SK-N-SH (cell line): Measurements from ENCODE around the gene TRPC4. TPM values are rescaled to one million over a fixed set of nuclear protein-coding genes. Genes with fewer than 3 reads are reported as not detected.

Source experiments
- CTCF ChIA-PET: fragments of 300-600, 350-600 bp; formaldehyde crosslinking; extraction: SDS; loops from one replicate; lab custom pipeline; 2021; lab: Yijun Ruan, JAX
- POLR2A ChIA-PET: fragments of 350-600 bp; sonication (Branson Sonifier 250); formaldehyde crosslinking; extraction: SDS; loops from one replicate; lab custom pipeline; 2020; ENCODE audit warnings: antibody characterized with exemption, inconsistent platforms; lab: Yijun Ruan, JAX
- DNase-seq: peaks from one replicate; pipeline ENCODE4 v3.0.0; 2012
- H2AFZ ChIP-seq: fragments of 200-600 bp; sonication (generic); 2 replicates; pipeline ENCODE4 v1.8.1; 2016; ENCODE audit warnings: antibody characterized with exemption, mild to moderate bottlenecking, low read depth
- H3F3A ChIP-seq: fragments of 200-600 bp; sonication (generic); replicated peaks from 2 replicates; pipeline ENCODE3; 2016; ENCODE audit warnings: antibody characterized with exemption, mild to moderate bottlenecking; ENCODE audit not compliant: insufficient read depth
- H3K27ac ChIP-seq, 2 experiments: fragments of 200-500 bp in 1 of 2; fragments of 200-600 bp in 1 of 2; sonication (Bioruptor generic) in 1 of 2; sonication (generic), shearing (Covaris generic) in 1 of 2; 2 replicates each; pipeline versions ENCODE4 v1.5.1 to v1.6.1; 2014 to 2016; ENCODE audit warnings: low read depth in 2 of 2, inconsistent platforms in 1 of 2, low read length in 1 of 2, mild to moderate bottlenecking in 1 of 2, mixed read lengths in 1 of 2
- H3K27me3 ChIP-seq: fragments of 200-600 bp; sonication (generic), shearing (Covaris generic); 2 replicates; pipeline ENCODE4 v1.6.1; 2016; ENCODE audit warnings: mixed run types; ENCODE audit not compliant: insufficient read depth
- H3K36me3 ChIP-seq, 2 experiments: fragments of 200-500 bp in 1 of 2; fragments of 200-600 bp in 1 of 2; sonication (Bioruptor generic) in 1 of 2; sonication (generic) in 1 of 2; replicated peaks in 1 of 2; 2 replicates each; pipeline versions ENCODE3 to v1.5.1; 2014 to 2016; ENCODE audit warnings: low read length in 1 of 2, mild to moderate bottlenecking in 1 of 2; ENCODE audit not compliant: insufficient read depth in 2 of 2, control insufficient read depth in 1 of 2
- H3K4me1 ChIP-seq, 2 experiments: fragments of 200-500 bp in 1 of 2; fragments of 200-600 bp in 1 of 2; sonication (Bioruptor generic) in 1 of 2; sonication (generic), shearing (Covaris generic) in 1 of 2; 2 replicates each; pipeline versions ENCODE4 v1.5.1 to v1.6.1; 2014 to 2016; ENCODE audit warnings: low read depth in 1 of 2, low read length in 1 of 2, mixed run types in 1 of 2; ENCODE audit not compliant: insufficient read depth in 2 of 2, control insufficient read depth in 1 of 2
- H3K4me2 ChIP-seq: fragments of 200-600 bp; sonication (generic), shearing (Covaris generic); 2 replicates; pipeline ENCODE4 v1.6.1; 2017; ENCODE audit warnings: mixed run types
- H3K4me3 ChIP-seq, 2 experiments: fragments of 200-500 bp in 1 of 2; fragments of 200-600 bp in 1 of 2; sonication (Bioruptor generic) in 1 of 2; sonication (generic), shearing (Covaris generic) in 1 of 2; 2 replicates each; pipeline versions ENCODE4 v1.5.1 to v1.8.1; 2014 to 2016; ENCODE audit warnings: low read depth in 2 of 2, inconsistent platforms in 1 of 2, low read length in 1 of 2, mild to moderate bottlenecking in 1 of 2, mixed read lengths in 1 of 2, moderate library complexity in 1 of 2
- H3K79me2 ChIP-seq: fragments of 200-600 bp; sonication (generic); 2 replicates; pipeline ENCODE4 v1.8.1; 2017; ENCODE audit warnings: mild to moderate bottlenecking; ENCODE audit not compliant: insufficient read depth
- H3K9ac ChIP-seq: fragments of 200-600 bp; sonication (generic); 2 replicates; pipeline ENCODE4 v1.6.1; 2017; ENCODE audit warnings: mixed run types
- H3K9me2 ChIP-seq: fragments of 200-600 bp; sonication (generic); 2 replicates; pipeline ENCODE4 v1.6.1; 2017; ENCODE audit warnings: mixed run types
- H3K9me3 ChIP-seq: fragments of 200-600 bp; sonication (generic); 2 replicates; pipeline ENCODE4 v1.6.1; 2017; ENCODE audit warnings: mixed run types, mild to moderate bottlenecking, moderate library complexity
- H4K20me1 ChIP-seq: fragments of 200-600 bp; sonication (generic); 2 replicates; pipeline ENCODE4 v1.6.1; 2017; ENCODE audit warnings: mild to moderate bottlenecking, mixed run types; ENCODE audit not compliant: insufficient read depth
- ELF1 ChIP-seq: IDR thresholded peaks from 2 replicates; pipeline ENCODE4 v1.4.0; 2012
- EP300 ChIP-seq, 2 experiments: IDR thresholded peaks; 2 replicates each; pipeline versions ENCODE4 v1.4.0 to v1.6.1; 2012; ENCODE audit warnings: borderline replicate concordance in 1 of 2, low read depth in 1 of 2, low read length in 1 of 2
- EZH2phosphoT487 ChIP-seq: fragments of 200-600 bp; sonication (generic); IDR thresholded peaks from 2 replicates; pipeline ENCODE4 v1.6.1; 2017; ENCODE audit warnings: low read depth, mixed run types, mild to moderate bottlenecking, antibody characterized with exemption, moderate library complexity, borderline replicate concordance
- FOSL2 ChIP-seq: IDR thresholded peaks from 2 replicates; pipeline ENCODE4 v1.4.0; 2012; ENCODE audit warnings: low read depth, mild to moderate bottlenecking, moderate library complexity, borderline replicate concordance
- FOXJ3 ChIP-seq: sonication (generic); formaldehyde crosslinking; IDR thresholded peaks from 2 replicates; pipeline ENCODE4 v1.5.1; 2020; ENCODE audit warnings: mild to moderate bottlenecking, missing genetic modification reagents
- FOXM1 ChIP-seq: IDR thresholded peaks from 2 replicates; pipeline ENCODE4 v1.4.0; 2012; ENCODE audit warnings: low read depth, mild to moderate bottlenecking
- GATA2 ChIP-seq: sonication (generic); formaldehyde crosslinking; IDR thresholded peaks from 2 replicates; pipeline ENCODE4 v1.5.0; 2020; ENCODE audit warnings: mild to moderate bottlenecking, missing genetic modification reagents
- IRF3 ChIP-seq: fragments of 150-350 bp; IDR thresholded peaks from 2 replicates; pipeline ENCODE4 v1.6.1; 2016; ENCODE audit warnings: mild to moderate bottlenecking, low read depth, low read length
- JUND ChIP-seq: IDR thresholded peaks from 2 replicates; pipeline ENCODE4 v1.4.0; 2012
- MXI1 ChIP-seq: IDR thresholded peaks from 2 replicates; pipeline ENCODE4 v1.6.1; 2012; ENCODE audit warnings: mild to moderate bottlenecking, low read depth, low read length, improper control_type of control experiment
- NRF1 ChIP-seq: IDR thresholded peaks from 2 replicates; pipeline ENCODE4 v1.6.1; 2012; ENCODE audit warnings: low read depth, mild to moderate bottlenecking, low read length
- RAD21 ChIP-seq: IDR thresholded peaks from 2 replicates; pipeline ENCODE4 v1.6.1; 2012; ENCODE audit warnings: mild to moderate bottlenecking, low read length
- RCOR1 ChIP-seq: fragments of 150-350 bp; IDR thresholded peaks from 2 replicates; pipeline ENCODE4 v1.6.1; 2017; ENCODE audit warnings: antibody characterized with exemption, low read length
- RFX5 ChIP-seq: IDR thresholded peaks from 2 replicates; pipeline ENCODE4 v1.6.1; 2012; ENCODE audit warnings: mild to moderate bottlenecking, improper control_type of control experiment, low read length
- RXRA ChIP-seq: IDR thresholded peaks from 2 replicates; pipeline ENCODE4 v1.4.0; 2012; ENCODE audit warnings: low read depth, mild to moderate bottlenecking, borderline replicate concordance
- TEAD4 ChIP-seq: IDR thresholded peaks from 2 replicates; pipeline ENCODE4 v1.4.0; 2012; ENCODE audit warnings: mild to moderate bottlenecking, borderline replicate concordance; ENCODE audit not compliant: insufficient read depth
- WGBS: methylation state at CpG from one replicate; pipeline ENCODE4 v1.1.6; 2017; ENCODE audit warnings: low lambda C conversion rate; 5-methylcytosine and 5-hydroxymethylcytosine counted together
- polyA plus RNA-seq, 3 experiments: library from polyadenylated mRNA; depleted of rRNA; stranded (reverse); fragments of >200 nt; gene quantifications; 2 replicates each; pipeline ENCODE4 v1.2.3, GENCODE V29; 2012
- TF ChIP-seq, protein P1 (sequence below): IDR thresholded peaks from 2 replicates; pipeline ENCODE4; 2012
- TF ChIP-seq, protein P2 (sequence below): IDR thresholded peaks from 2 replicates; pipeline ENCODE4 v1.4.0; 2012; ENCODE audit warnings: low read depth, borderline replicate concordance
- TF ChIP-seq, protein P3 (sequence below): IDR thresholded peaks from 2 replicates; pipeline ENCODE4 v1.6.1; 2012; ENCODE audit warnings: mild to moderate bottlenecking, low read depth, low read length, moderate library complexity

The TRPC4 gene
- polyA plus RNA-seq, 1 of the 3 experiments (the other 2 are of a cell fraction) = not detected

DNA sequence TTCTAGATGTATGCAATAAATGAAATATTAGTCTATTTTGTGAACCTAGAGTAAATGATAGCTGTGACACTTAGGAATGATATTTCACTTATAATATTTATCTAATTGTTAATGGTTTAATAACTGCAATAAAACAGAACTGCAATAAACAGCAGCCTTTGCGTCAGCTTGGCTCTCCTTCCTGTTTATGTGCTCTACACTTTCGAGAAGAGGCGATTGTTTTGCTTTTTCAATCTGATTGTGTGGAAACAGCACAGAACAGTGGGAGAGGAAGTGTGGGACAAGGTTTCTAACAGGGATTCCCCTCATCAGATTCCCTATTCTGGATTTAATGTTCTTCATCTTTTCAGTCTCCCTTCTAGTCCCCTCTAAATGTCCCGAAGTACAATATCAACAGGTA lies 17.3 kb upstream of the TRPC4 start:
- no peak overlapping the region for H3K4me3 ChIP-seq
- H3K9ac ChIP-seq = no peak overlapping the region
- CTCF ChIA-PET = no interaction called here
- TF ChIP-seq JUND (no peak), RFX5 (no peak), NRF1 (no peak), FOSL2 (no peak), FOXM1 (no peak), RXRA (no peak), FOXJ3 (no peak), EZH2phosphoT487 (no peak), RAD21 (no peak), GATA2 (CRISPR knock-in tag) (no peak), EP300 (IDR thresholded peaks at IDR 0.05; ENCODE audit: borderline replicate concordance in 1 of 2, low read depth in 1 of 2, low read length in 1 of 2) (no peak), RCOR1 (no peak), ELF1 (no peak), MXI1 (no peak), TEAD4 (no peak), IRF3 (no peak)
- TF ChIP-seq, protein P1, sequence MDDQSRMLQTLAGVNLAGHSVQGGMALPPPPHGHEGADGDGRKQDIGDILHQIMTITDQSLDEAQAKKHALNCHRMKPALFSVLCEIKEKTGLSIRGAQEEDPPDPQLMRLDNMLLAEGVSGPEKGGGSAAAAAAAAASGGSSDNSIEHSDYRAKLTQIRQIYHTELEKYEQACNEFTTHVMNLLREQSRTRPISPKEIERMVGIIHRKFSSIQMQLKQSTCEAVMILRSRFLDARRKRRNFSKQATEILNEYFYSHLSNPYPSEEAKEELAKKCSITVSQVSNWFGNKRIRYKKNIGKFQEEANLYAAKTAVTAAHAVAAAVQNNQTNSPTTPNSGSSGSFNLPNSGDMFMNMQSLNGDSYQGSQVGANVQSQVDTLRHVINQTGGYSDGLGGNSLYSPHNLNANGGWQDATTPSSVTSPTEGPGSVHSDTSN = no peak
- TF ChIP-seq, protein P2, sequence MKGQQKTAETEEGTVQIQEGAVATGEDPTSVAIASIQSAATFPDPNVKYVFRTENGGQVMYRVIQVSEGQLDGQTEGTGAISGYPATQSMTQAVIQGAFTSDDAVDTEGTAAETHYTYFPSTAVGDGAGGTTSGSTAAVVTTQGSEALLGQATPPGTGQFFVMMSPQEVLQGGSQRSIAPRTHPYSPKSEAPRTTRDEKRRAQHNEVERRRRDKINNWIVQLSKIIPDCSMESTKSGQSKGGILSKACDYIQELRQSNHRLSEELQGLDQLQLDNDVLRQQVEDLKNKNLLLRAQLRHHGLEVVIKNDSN = no peak
- TF ChIP-seq, protein P3, sequence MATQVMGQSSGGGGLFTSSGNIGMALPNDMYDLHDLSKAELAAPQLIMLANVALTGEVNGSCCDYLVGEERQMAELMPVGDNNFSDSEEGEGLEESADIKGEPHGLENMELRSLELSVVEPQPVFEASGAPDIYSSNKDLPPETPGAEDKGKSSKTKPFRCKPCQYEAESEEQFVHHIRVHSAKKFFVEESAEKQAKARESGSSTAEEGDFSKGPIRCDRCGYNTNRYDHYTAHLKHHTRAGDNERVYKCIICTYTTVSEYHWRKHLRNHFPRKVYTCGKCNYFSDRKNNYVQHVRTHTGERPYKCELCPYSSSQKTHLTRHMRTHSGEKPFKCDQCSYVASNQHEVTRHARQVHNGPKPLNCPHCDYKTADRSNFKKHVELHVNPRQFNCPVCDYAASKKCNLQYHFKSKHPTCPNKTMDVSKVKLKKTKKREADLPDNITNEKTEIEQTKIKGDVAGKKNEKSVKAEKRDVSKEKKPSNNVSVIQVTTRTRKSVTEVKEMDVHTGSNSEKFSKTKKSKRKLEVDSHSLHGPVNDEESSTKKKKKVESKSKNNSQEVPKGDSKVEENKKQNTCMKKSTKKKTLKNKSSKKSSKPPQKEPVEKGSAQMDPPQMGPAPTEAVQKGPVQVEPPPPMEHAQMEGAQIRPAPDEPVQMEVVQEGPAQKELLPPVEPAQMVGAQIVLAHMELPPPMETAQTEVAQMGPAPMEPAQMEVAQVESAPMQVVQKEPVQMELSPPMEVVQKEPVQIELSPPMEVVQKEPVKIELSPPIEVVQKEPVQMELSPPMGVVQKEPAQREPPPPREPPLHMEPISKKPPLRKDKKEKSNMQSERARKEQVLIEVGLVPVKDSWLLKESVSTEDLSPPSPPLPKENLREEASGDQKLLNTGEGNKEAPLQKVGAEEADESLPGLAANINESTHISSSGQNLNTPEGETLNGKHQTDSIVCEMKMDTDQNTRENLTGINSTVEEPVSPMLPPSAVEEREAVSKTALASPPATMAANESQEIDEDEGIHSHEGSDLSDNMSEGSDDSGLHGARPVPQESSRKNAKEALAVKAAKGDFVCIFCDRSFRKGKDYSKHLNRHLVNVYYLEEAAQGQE = no peak
- no peaks in the 10 kb centered on the region for H3K9me2 ChIP-seq
- no peaks in the 10 kb centered on the region for H3K79me2 ChIP-seq
- no peaks in the 10 kb centered on the region; a peak in 1 of 4 replicates for H3K4me1 ChIP-seq
- no peaks in the 10 kb centered on the region for H3K36me3 ChIP-seq
- no peaks in the 10 kb centered on the region for H3K9me3 ChIP-seq
- no peaks in the 10 kb centered on the region for H3F3A ChIP-seq
- no peak overlapping the region for H3K27ac ChIP-seq
- H2AFZ ChIP-seq = no peak overlapping the region
- no peaks in the 10 kb centered on the region for H3K27me3 ChIP-seq
- 3% methylated on average over 4 of the region's 4 CpGs for WGBS
- no peak for DNase-seq
- H3K4me2 ChIP-seq = no peak overlapping the region
- POLR2A ChIA-PET = no interaction called here
- no peaks in the 10 kb centered on the region for H4K20me1 ChIP-seq
